ENCODE measurements around the gene TECPR2. TPM values are rescaled to one million over a fixed set of nuclear protein-coding genes. Genes with fewer than 3 reads are reported as not detected.

Gene TECPR2
- total and polyA plus RNA-seq, 2 of the 13 experiments (the other 11 are each of a cell fraction or from before 2014, with no cell fraction given), result 3.5 to 5.7 TPM

- TF ChIP-seq ZNF687 (CRISPR knock-in tag; IDR thresholded peaks at IDR 0.05), result peak; percentile 74
- TF ChIP-seq RFX1 (IDR thresholded peaks at IDR 0.05), result no peak
- TF ChIP-seq ZNF503 (CRISPR knock-in tag; IDR thresholded peaks at IDR 0.05), result 0 out of 2 replicates have a peak, but pooled peaks have one; percentile 34
- 0 out of 2 replicates have a peak, but pooled peaks have one; percentile 19 for TF ChIP-seq ZNF136 (CRISPR knock-in tag; IDR thresholded peaks at IDR 0.05; ENCODE audit: low read depth)
- TF ChIP-seq XBP1 (CRISPR knock-in tag; IDR thresholded peaks at IDR 0.05), result 0 out of 2 replicates have a peak, but pooled peaks have one; percentile 26
- TF ChIP-seq, protein P1, sequence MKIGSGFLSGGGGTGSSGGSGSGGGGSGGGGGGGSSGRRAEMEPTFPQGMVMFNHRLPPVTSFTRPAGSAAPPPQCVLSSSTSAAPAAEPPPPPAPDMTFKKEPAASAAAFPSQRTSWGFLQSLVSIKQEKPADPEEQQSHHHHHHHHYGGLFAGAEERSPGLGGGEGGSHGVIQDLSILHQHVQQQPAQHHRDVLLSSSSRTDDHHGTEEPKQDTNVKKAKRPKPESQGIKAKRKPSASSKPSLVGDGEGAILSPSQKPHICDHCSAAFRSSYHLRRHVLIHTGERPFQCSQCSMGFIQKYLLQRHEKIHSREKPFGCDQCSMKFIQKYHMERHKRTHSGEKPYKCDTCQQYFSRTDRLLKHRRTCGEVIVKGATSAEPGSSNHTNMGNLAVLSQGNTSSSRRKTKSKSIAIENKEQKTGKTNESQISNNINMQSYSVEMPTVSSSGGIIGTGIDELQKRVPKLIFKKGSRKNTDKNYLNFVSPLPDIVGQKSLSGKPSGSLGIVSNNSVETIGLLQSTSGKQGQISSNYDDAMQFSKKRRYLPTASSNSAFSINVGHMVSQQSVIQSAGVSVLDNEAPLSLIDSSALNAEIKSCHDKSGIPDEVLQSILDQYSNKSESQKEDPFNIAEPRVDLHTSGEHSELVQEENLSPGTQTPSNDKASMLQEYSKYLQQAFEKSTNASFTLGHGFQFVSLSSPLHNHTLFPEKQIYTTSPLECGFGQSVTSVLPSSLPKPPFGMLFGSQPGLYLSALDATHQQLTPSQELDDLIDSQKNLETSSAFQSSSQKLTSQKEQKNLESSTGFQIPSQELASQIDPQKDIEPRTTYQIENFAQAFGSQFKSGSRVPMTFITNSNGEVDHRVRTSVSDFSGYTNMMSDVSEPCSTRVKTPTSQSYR (CRISPR knock-in tag; IDR thresholded peaks at IDR 0.05; ENCODE audit: borderline replicate concordance), result peak; percentile 74
- peak; percentile 48; the same call in 1 of the 2 replicates for TF ChIP-seq SPEN (CRISPR knock-in tag; IDR thresholded peaks at IDR 0.05; ENCODE audit: low read depth)
- no peak for TF ChIP-seq MLLT10 (CRISPR knock-in tag; IDR thresholded peaks at IDR 0.05)
- TF ChIP-seq KDM4B (CRISPR knock-in tag; IDR thresholded peaks at IDR 0.05), result no peak
- TF ChIP-seq THAP9 (CRISPR knock-in tag; IDR thresholded peaks at IDR 0.05; ENCODE audit: borderline replicate concordance), result 0 out of 2 replicates have a peak, but pooled peaks have one; percentile 48
- peak; percentile 40 for TF ChIP-seq RARA (CRISPR knock-in tag; IDR thresholded peaks at IDR 0.05)
- no peak for TF ChIP-seq LCORL (IDR thresholded peaks at IDR 0.05)
- TF ChIP-seq LCORL (CRISPR knock-in tag; IDR thresholded peaks at IDR 0.05), result peak; percentile 79; the same call in 1 of the 2 replicates
- TF ChIP-seq TCF12 (IDR thresholded peaks at IDR 0.05), result no peak
- peak; percentile 39; the same call in 1 of the 2 replicates for TF ChIP-seq TCF12 (CRISPR knock-in tag; IDR thresholded peaks at IDR 0.05)
- no peak for TF ChIP-seq FOXC1 (CRISPR knock-in tag; IDR thresholded peaks at IDR 0.05; ENCODE audit: borderline replicate concordance)
- no peak for TF ChIP-seq SRF (IDR thresholded peaks at IDR 0.05; ENCODE audit: low read depth, low read length)
- TF ChIP-seq ZKSCAN1 (IDR thresholded peaks at IDR 0.05; ENCODE audit: low read length), result no peak
Measured at GRCh38 chr14:102544747-102545460, 182.2 kb downstream of the TECPR2 start (continued).
